ENCODE results near the gene PTHLH. TPM values are rescaled to one million over a fixed set of nuclear protein-coding genes. Genes with fewer than 3 reads are reported as not detected.

Gene PTHLH
- total RNA-seq, 1 experiment from 2014 or later: not detected

GRCh38 chr12:27996761-27997160 lies 24.2 kb upstream of the PTHLH start:
- Histone ChIP-seq H3K4me1 (peaks cover 10% of the 10 kb centered on the region), H3K27me3 (replicated peaks; ENCODE audit: control insufficient read depth, insufficient read depth, low read length) (no peaks in the 10 kb centered on the region), H3K36me3 (ENCODE audit: control insufficient read depth, insufficient read depth, low read length) (no peaks in the 10 kb centered on the region), H3K9me3 (no peaks in the 10 kb centered on the region), H3K4me3 (ENCODE audit: low read depth, low read length) (no peak overlapping the region)
- Mint-ChIP-seq H3K9me3 (ENCODE audit: unreplicated experiment) (no peaks in the 10 kb centered on the region), H3K4me3 (ENCODE audit: unreplicated experiment) (no peak overlapping the region), H3K27ac (ENCODE audit: unreplicated experiment) (no peak overlapping the region), H3K4me1 (ENCODE audit: low read depth, unreplicated experiment) (peaks cover 8% of the 10 kb centered on the region), H3K36me3 (ENCODE audit: insufficient read depth, unreplicated experiment) (no peaks in the 10 kb centered on the region), H3K27me3 (ENCODE audit: insufficient read depth, unreplicated experiment) (peaks cover 8% of the 10 kb centered on the region)
- BruUV-seq (replicated peaks): no TSS peak
- ChIA-PET POLR2A (no interaction called here), CTCF (interaction anchor here (0.6 kb wide), 1 partner anchor 1853 kb away, joined by 3 read pairs; no protein-coding TSS in a partner anchor)
- DNase-seq: no peak
- intact Hi-C loops (cut with micrococcal nuclease; ENCODE audit: unreplicated experiment): no loop called here
- TF ChIP-seq, protein P1, sequence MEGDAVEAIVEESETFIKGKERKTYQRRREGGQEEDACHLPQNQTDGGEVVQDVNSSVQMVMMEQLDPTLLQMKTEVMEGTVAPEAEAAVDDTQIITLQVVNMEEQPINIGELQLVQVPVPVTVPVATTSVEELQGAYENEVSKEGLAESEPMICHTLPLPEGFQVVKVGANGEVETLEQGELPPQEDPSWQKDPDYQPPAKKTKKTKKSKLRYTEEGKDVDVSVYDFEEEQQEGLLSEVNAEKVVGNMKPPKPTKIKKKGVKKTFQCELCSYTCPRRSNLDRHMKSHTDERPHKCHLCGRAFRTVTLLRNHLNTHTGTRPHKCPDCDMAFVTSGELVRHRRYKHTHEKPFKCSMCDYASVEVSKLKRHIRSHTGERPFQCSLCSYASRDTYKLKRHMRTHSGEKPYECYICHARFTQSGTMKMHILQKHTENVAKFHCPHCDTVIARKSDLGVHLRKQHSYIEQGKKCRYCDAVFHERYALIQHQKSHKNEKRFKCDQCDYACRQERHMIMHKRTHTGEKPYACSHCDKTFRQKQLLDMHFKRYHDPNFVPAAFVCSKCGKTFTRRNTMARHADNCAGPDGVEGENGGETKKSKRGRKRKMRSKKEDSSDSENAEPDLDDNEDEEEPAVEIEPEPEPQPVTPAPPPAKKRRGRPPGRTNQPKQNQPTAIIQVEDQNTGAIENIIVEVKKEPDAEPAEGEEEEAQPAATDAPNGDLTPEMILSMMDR (IDR thresholded peaks at IDR 0.05; ENCODE audit: insufficient read depth in 1 of 2, low read depth in 1 of 2, low read length in 1 of 2, severe bottlenecking in 1 of 2, unreplicated experiment in 1 of 2): no peak

DNA sequence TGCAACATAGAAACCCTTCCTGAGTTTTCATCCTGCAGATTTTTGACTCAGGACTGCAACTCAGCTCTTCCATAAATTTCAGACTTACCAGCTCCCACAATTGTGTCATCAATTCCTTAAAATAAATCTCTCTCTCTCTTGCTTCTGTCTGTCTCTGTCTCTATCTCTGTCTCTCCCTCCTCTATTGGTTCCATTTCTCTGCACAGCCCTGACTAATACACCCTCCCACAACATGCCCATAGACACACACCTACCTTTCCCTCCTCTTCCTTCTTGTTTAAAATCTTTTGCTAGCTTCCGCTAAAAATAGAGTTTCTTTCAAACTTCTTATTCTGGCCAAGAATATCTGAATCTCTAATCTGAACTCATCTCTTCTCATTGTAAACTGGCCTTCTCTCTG lies 22.9 kb upstream of the PTHLH start:
- POLR2A ChIA-PET: no interaction called here

DNA sequence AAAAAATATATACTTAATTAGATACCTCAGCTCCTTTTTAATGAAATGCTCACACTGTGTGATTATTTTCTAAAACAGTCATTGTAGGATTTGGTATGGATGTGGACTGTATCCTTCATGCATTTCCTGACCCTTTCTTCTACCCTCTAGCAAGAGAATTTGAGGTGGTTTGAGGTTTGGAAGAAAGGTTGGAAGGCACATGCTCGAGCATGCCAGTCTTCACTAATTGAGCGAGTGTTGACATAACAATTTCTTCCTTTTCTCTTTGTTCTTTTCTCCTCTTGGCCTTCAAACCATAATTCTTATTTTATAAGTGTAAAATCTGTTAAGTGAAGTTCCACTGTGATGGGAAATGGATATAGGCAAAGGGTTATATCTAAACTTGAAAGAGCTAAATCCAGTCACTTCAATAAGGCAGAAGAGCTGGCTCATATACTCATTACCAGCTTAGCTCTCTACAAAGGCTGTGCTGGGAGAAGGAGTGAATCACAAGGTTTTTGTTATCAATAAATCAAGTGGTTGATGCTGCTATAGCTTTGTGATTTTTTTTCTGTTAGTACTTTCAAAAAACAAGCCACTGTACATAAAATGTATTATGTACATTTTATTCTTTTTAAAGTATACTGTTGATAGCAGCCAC lies 16.2 kb upstream of the PTHLH start:
- no peaks in the 10 kb centered on the region for H3K4me1 Mint-ChIP-seq (ENCODE audit: low read depth, unreplicated experiment)
- CTCF ChIA-PET: no interaction called here
- no TSS peak for BruUV-seq (replicated peaks)
- POLR2A ChIA-PET: no interaction called here
- H3K27me3 Mint-ChIP-seq (ENCODE audit: insufficient read depth, unreplicated experiment): peaks cover 5% of the 10 kb centered on the region
- Histone ChIP-seq H3K27me3 (replicated peaks; ENCODE audit: control insufficient read depth, insufficient read depth, low read length) (no peaks in the 10 kb centered on the region), H3K4me1 (no peaks in the 10 kb centered on the region), H3K9me3 (peaks cover 7% of the 10 kb centered on the region; the same call in 1 of the 2 replicates), H3K36me3 (ENCODE audit: control insufficient read depth, insufficient read depth, low read length) (no peaks in the 10 kb centered on the region), H3K4me3 (ENCODE audit: low read depth, low read length) (no peak overlapping the region)
- DNase-seq: no peak
- no peak overlapping the region for H3K27ac Mint-ChIP-seq (ENCODE audit: unreplicated experiment)
- TF ChIP-seq, protein P1 (IDR thresholded peaks at IDR 0.05; ENCODE audit: insufficient read depth in 1 of 2, low read depth in 1 of 2, low read length in 1 of 2, severe bottlenecking in 1 of 2, unreplicated experiment in 1 of 2): no peak
- no peaks in the 10 kb centered on the region for H3K9me3 Mint-ChIP-seq (ENCODE audit: unreplicated experiment)
- no peak overlapping the region for H3K4me3 Mint-ChIP-seq (ENCODE audit: unreplicated experiment)
- intact Hi-C loops (cut with micrococcal nuclease; ENCODE audit: unreplicated experiment): no loop called here
- H3K36me3 Mint-ChIP-seq (ENCODE audit: insufficient read depth, unreplicated experiment): no peaks in the 10 kb centered on the region

More for the DNA sequence above, 22.9 kb upstream of the PTHLH start:
- Mint-ChIP-seq H3K9me3 (ENCODE audit: unreplicated experiment) (no peaks in the 10 kb centered on the region), H3K4me3 (ENCODE audit: unreplicated experiment) (no peak overlapping the region), H3K4me1 (ENCODE audit: low read depth, unreplicated experiment) (peaks cover 8% of the 10 kb centered on the region), H3K27ac (ENCODE audit: unreplicated experiment) (no peak overlapping the region), H3K36me3 (ENCODE audit: insufficient read depth, unreplicated experiment) (no peaks in the 10 kb centered on the region), H3K27me3 (ENCODE audit: insufficient read depth, unreplicated experiment) (peaks cover 8% of the 10 kb centered on the region)
- peaks cover 10% of the 10 kb centered on the region for H3K4me1 ChIP-seq
- no peak overlapping the region for H3K4me3 ChIP-seq (ENCODE audit: low read depth, low read length)
- intact Hi-C loops (cut with micrococcal nuclease; ENCODE audit: unreplicated experiment): no loop called here
- TF ChIP-seq, protein P1 (IDR thresholded peaks at IDR 0.05; ENCODE audit: insufficient read depth in 1 of 2, low read depth in 1 of 2, low read length in 1 of 2, severe bottlenecking in 1 of 2, unreplicated experiment in 1 of 2): no peak
- no peaks in the 10 kb centered on the region for H3K27me3 ChIP-seq (replicated peaks; ENCODE audit: control insufficient read depth, insufficient read depth, low read length)
- DNase-seq: no peak
- no peaks in the 10 kb centered on the region for H3K36me3 ChIP-seq (ENCODE audit: control insufficient read depth, insufficient read depth, low read length)
- CTCF ChIA-PET: no interaction called here
- peaks cover 7% of the 10 kb centered on the region; the same call in 1 of the 2 replicates for H3K9me3 ChIP-seq
- no TSS peak for BruUV-seq (replicated peaks)
